ENCODE data around the gene RAD51B.

GRCh38 chr14:68538639-68539038 is 719.1 kb downstream of the RAD51B start:
- TF ChIP-seq POLR2A (IDR thresholded peaks at IDR 0.05) (no peak), POLR2AphosphoS5 (IDR thresholded peaks at IDR 0.05) (no peak)
